Heart left ventricle (tissue), 16 donors: ENCODE results near the gene FMN2. TPM values are rescaled to one million over a fixed set of nuclear protein-coding genes. Genes with fewer than 3 reads are reported as not detected.

Source experiments
- ATAC-seq, 4 donors: fragments of 200-7000 bp; cut with Tn5 transposase; one replicate each; pipeline ENCODE4 v1.9.1; 2020 to 2022; ENCODE audit warnings: moderate library complexity in 4 of 4, mild to moderate bottlenecking in 3 of 4, moderate number of reproducible peaks in 1 of 4
- DNase-seq, 5 donors: peaks; one replicate each; pipeline ENCODE4 v3.0.0-alpha.2; 2020
- H3K27ac ChIP-seq, 12 donors: fragments of 200-600 bp; sonication (generic) in 4 of 12; one replicate each; pipeline versions ENCODE4 v1.5.0 to v1.8.0; 2016 to 2022; ENCODE audit warnings: mild to moderate bottlenecking in 2 of 12
- H3K27me3 ChIP-seq, 9 donors: fragments of 200-600 bp; sonication (generic) in 2 of 9; one replicate each; pipeline versions ENCODE4 v1.5.1 to v1.8.0; 2016 to 2022; ENCODE audit warnings: mild to moderate bottlenecking in 3 of 9
- H3K36me3 ChIP-seq, 9 donors: fragments of 200-600 bp; sonication (generic) in 2 of 9; one replicate each; pipeline versions ENCODE4 v1.5.0 to v1.8.0; 2018 to 2022; ENCODE audit warnings: mild to moderate bottlenecking in 2 of 9
- H3K4me1 ChIP-seq, 12 donors: fragments of 200-600 bp; sonication (generic) in 4 of 12; one replicate each; pipeline versions ENCODE4 v1.5.0 to v1.8.0; 2016 to 2022; ENCODE audit warnings: mild to moderate bottlenecking in 3 of 12
- H3K4me3 ChIP-seq, 12 donors: fragments of 200-600 bp; sonication (generic) in 4 of 12; one replicate each; pipeline versions ENCODE4 v1.5.0 to v1.8.0; 2017 to 2022; ENCODE audit warnings: mild to moderate bottlenecking in 9 of 12, moderate library complexity in 4 of 12
- H3K9me3 ChIP-seq, 12 donors: fragments of 200-600 bp; sonication (generic) in 4 of 12; one replicate each; pipeline versions ENCODE4 v1.5.0 to v1.8.0; 2016 to 2022; ENCODE audit warnings: mild to moderate bottlenecking in 1 of 12
- CTCF ChIP-seq, 12 donors: fragments of 200-600 bp; sonication (generic) in 4 of 12; IDR thresholded peaks; one replicate each; pipeline versions ENCODE4 v1.5.0 to v1.8.0; 2018 to 2022; ENCODE audit warnings: antibody characterized with exemption in 12 of 12, mild to moderate bottlenecking in 5 of 12
- POLR2A ChIP-seq, 2 donors: fragments of 450-650 bp; IDR thresholded peaks; one replicate each; pipeline ENCODE4 v1.6.1; 2017; ENCODE audit warnings: antibody characterized with exemption in 2 of 2, mild to moderate bottlenecking in 2 of 2, moderate library complexity in 2 of 2
- WGBS, 4 donors: extraction: QIAGEN DNeasy Blood & Tissue Kit in 2 of 4; methylation state at CpG; one replicate each; pipeline versions ENCODE4 v1.1.5 to v1.1.7; 2013 to 2018; 5-methylcytosine and 5-hydroxymethylcytosine counted together
- intact Hi-C, 10 donors: fragments of 100-400 bp; cut with DNase I; formaldehyde crosslinking; loops; one replicate each; pipeline versions ENCODE4 v1.11.1 to v1.14.2; 2022
- long read RNA-seq, 3 donors: library from polyadenylated mRNA; unstranded; transcript quantifications; one replicate each; pipeline ENCODE4 v2.0.0, GENCODE V29; 2020 to 2021
- polyA plus RNA-seq, 2 donors: library from polyadenylated mRNA; stranded (reverse); fragments of 200-250 nt; gene quantifications; one replicate each; pipeline ENCODE4 v1.2.3, GENCODE V29; 2013
- total RNA-seq, 9 donors: library from RNA; depleted of rRNA in 2 of 9; stranded (reverse); fragments of >200 nt in 2 of 9; fragmentation: NEBNext Ultra II Directional in 3 of 9; extraction: Animal tissue kit (Norgen Biotek cat#: 25700) in 3 of 9; gene quantifications; one replicate each; pipeline versions ENCODE4 v1.1.0 to v1.2.4, GENCODE V29; 2016 to 2023
- donor health status: ischemic (EF 13 %, LVEDD 7.1; RV severe dilation, severe dysfunction).
- donor health status: healthy with polysubstance abuse.
- donor health status: DM: no; HTN: yes; CAD: no.
- donor health status: DM: no; HTN: no; CAD: no.
- donor health status: ischemic (EF 25% LVEDD 6.9; RV normal size, moderate dysfunction).
- donor health status: ischemic (EF 25% LVEDD 5.7; RV mildly dilated, moderate dysfunction).
- donor health status: healthy.
- donor health status: DM: yes; HTN: yes; CAD: no.
- donor health status: ischemic (EF 35%, LVEDD 5.7; RV mildly dilated, moderate dysfunction).
- donor health status: nonischemic (EF 11% LVEDD 7.7; RV severe dilation, severe dysfunction).
- donor health status: DM: yes; HTN: yes; CAD: no.
- donor health status: PGD.
- donor health status: ischemic (EF 29% LVEDD 5.4; RV normal size, mild dysfunction).
- donor health status: nonischemic (EF 23%, LVEDD 6.1; RV moderate dilation, normal function).

Gene FMN2
- 1 to 10 TPM in 1 of 9 donors, under 1 TPM in 1, not detected in 7; 0.31 to 1.9 TPM for total RNA-seq
- under 1 TPM in 1 of 2 donors, not detected in 1; 0.11 TPM for polyA plus RNA-seq
- long read RNA-seq, donor 1, result 0 reads
- long read RNA-seq, donor 2, result 0 reads
- long read RNA-seq, donor 3, partial matches to known transcripts, result 1 of 1 reads
- long read RNA-seq, donor 3, other reads (novel, unspliced or antisense), result 0 of 1 reads

GRCh38 chr1:240091614-240092300, at the start of gene FMN2:
Gene FMN2 (plus strand): TSS chr1:240091883. CDS start chr1:240092110, 227 bp downstream.
- WGBS, 4 donors, result 1 to 3% (median 1%) methylated on average over 37 to 78 of the region's 78 CpGs

GRCh38 chr1:240044620-240045019, 47.1 kb upstream of the FMN2 start:
- Histone ChIP-seq H3K36me3 (no peaks in the 10 kb centered on the region), H3K27me3 (peaks cover 0 to 5% (median 0%) of the 10 kb centered on the region in 9 donors), H3K9me3 (no peaks in the 10 kb centered on the region), H3K27ac (no peak overlapping the region), H3K4me1 (no peaks in the 10 kb centered on the region), H3K4me3 (no peak overlapping the region)
- TF ChIP-seq CTCF (IDR thresholded peaks at IDR 0.05) (no peak), POLR2A (IDR thresholded peaks at IDR 0.05) (no peak)
- intact Hi-C loops, result no loop called here
- ATAC-seq (no peak), DNase-seq (no peak)
- WGBS, 4 donors, result 74 to 78% (median 75%) methylated on average over 6 of the region's 6 CpGs

More at GRCh38 chr1:240091614-240092300, at the start of gene FMN2:
- peak within 1 kb of the TSS; percentile 7 to 47 (median 33) for H3K4me3 ChIP-seq
- H3K9me3 ChIP-seq, result no peaks in the 10 kb centered on the region
- intact Hi-C loops, result no loop called here
- peak in 1 of 5 donors; percentile 20 for DNase-seq
- peak within 1 kb of the TSS in 1 of 12 donors; percentile 85 for H3K27ac ChIP-seq
- TF ChIP-seq POLR2A (IDR thresholded peaks at IDR 0.05) (no peak), CTCF (IDR thresholded peaks at IDR 0.05) (no peak)
- peaks cover 20 to 96% (median 50%) of the 10 kb centered on the region in 9 donors for H3K27me3 ChIP-seq
- peak in 2 of 4 donors; percentile 38 to 42 for ATAC-seq
- peaks cover 0 to 23% (median 10%) of the 10 kb centered on the region in 12 donors for H3K4me1 ChIP-seq
- no peaks in the 10 kb centered on the region for H3K36me3 ChIP-seq

- Histone ChIP-seq H3K36me3 (no peaks in the 10 kb centered on the region), H3K4me1 (no peaks in the 10 kb centered on the region), H3K27ac (no peak overlapping the region), H3K4me3 (no peak overlapping the region), H3K9me3 (no peaks in the 10 kb centered on the region), H3K27me3 (peaks cover 0 to 5% (median 0%) of the 10 kb centered on the region in 9 donors)
- DNase-seq (no peak), ATAC-seq (no peak)
- TF ChIP-seq CTCF (IDR thresholded peaks at IDR 0.05) (no peak), POLR2A (IDR thresholded peaks at IDR 0.05) (no peak)
- intact Hi-C loops, result no loop called here
- 79 to 87% (median 82%) methylated on average over 8 of the region's 8 CpGs for WGBS, 4 donors
Observed at GRCh38 chr1:240046000-240046399, 45.7 kb upstream of the FMN2 start.

GRCh38 chr1:240054109-240054701, 37.5 kb upstream of the FMN2 start:
- TF ChIP-seq CTCF (IDR thresholded peaks at IDR 0.05), result no peak
- no peak for TF ChIP-seq POLR2A (IDR thresholded peaks at IDR 0.05)
- Histone ChIP-seq H3K4me1 (no peaks in the 10 kb centered on the region), H3K27ac (no peak overlapping the region), H3K27me3 (no peaks in the 10 kb centered on the region), H3K4me3 (no peak overlapping the region), H3K36me3 (no peaks in the 10 kb centered on the region), H3K9me3 (no peaks in the 10 kb centered on the region)
- intact Hi-C loops, result no loop called here
- DNase-seq (no peak), ATAC-seq (no peak)
- WGBS, 4 donors, result 56 to 75% (median 69%) methylated on average over 9 of the region's 9 CpGs
